MM.1S (cell line): ENCODE results near the gene MAP3K4.

Experiments used
- EZH2 ChIP-seq: fragments of 300-600 bp; sonication (generic); optimal IDR thresholded peaks from 2 replicates; pipeline ENCODE3; 2017; ENCODE audit warnings: low read depth, mild to moderate bottlenecking, antibody characterized with exemption, low read length, mixed read lengths
- EZH2phosphoT487 ChIP-seq: fragments of 300-600 bp; sonication (generic); IDR thresholded peaks from 2 replicates; pipeline ENCODE4 v1.6.1; 2018; ENCODE audit warnings: antibody characterized with exemption, low read length
- TF ChIP-seq, protein P1 (sequence below): fragments of 300-600 bp; sonication (generic); IDR thresholded peaks from 2 replicates; pipeline ENCODE4 v1.5.1; 2016; ENCODE audit warnings: antibody characterized with exemption, low read length, mixed read lengths

DNA sequence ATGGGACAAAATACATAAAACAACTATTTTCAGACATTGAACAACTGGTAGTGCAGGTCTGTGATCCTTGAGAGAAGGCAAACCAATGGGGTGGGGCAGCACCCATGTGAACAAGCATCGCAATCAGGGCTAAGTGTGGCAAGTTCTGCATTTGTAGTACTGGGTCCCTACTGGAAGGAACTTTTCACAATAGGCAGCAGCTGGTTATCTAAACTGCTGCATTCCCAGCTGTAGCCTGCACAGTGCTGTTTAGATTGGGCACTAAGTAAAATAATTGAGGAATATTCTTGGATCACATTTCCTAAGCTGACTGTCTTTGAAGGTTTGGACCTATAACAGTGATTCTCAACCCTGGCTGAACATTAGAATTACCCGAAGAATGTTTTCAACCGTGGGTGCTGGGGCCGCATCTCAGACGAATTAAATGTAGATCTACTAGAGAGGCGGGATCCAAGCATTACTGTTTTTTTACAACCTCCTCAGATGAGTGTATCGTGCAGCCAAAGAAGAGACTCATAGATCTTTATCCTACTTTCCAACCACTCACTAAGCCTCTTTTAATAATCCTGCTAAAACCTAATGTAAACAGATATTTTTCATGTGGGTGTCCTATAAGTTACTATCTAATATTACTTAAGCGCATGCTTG is 12.4 kb upstream of the MAP3K4 start:
- TF ChIP-seq EZH2: no peak
- TF ChIP-seq, protein P1, sequence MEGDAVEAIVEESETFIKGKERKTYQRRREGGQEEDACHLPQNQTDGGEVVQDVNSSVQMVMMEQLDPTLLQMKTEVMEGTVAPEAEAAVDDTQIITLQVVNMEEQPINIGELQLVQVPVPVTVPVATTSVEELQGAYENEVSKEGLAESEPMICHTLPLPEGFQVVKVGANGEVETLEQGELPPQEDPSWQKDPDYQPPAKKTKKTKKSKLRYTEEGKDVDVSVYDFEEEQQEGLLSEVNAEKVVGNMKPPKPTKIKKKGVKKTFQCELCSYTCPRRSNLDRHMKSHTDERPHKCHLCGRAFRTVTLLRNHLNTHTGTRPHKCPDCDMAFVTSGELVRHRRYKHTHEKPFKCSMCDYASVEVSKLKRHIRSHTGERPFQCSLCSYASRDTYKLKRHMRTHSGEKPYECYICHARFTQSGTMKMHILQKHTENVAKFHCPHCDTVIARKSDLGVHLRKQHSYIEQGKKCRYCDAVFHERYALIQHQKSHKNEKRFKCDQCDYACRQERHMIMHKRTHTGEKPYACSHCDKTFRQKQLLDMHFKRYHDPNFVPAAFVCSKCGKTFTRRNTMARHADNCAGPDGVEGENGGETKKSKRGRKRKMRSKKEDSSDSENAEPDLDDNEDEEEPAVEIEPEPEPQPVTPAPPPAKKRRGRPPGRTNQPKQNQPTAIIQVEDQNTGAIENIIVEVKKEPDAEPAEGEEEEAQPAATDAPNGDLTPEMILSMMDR: no peak
- TF ChIP-seq EZH2phosphoT487: no peak
